Activated CD4-positive, alpha-beta memory T cell treated with anti-CD3 and anti-CD28 coated beads for 36 hours (primary cell): ENCODE measurements around the gene ZNF687. TPM values are rescaled to one million over a fixed set of nuclear protein-coding genes. Genes with fewer than 3 reads are reported as not detected.

Experiments
- CTCF ChIA-PET: fragments of 350-600 bp; sonication (Branson Sonifier 250); formaldehyde crosslinking; loops from one replicate; lab custom pipeline; 2021; ENCODE audit warnings: antibody characterized with exemption, inconsistent platforms; lab: Charles Lee
- POLR2A ChIA-PET: fragments of 350-600 bp; sonication (Branson Sonifier 250); formaldehyde crosslinking; loops from one replicate; lab custom pipeline; 2021; ENCODE audit warnings: antibody characterized with exemption; lab: Charles Lee
- DNase-seq: peaks from one replicate; pipeline ENCODE4 v3.0.0-alpha.2; 2020
- H3K27ac Mint-ChIP-seq: one replicate; pipeline ENCODE4 v1.8.0; 2021; ENCODE audit warnings: mixed read lengths
- H3K27me3 Mint-ChIP-seq: one replicate; pipeline ENCODE4 v1.8.0; 2021; ENCODE audit warnings: mixed read lengths
- H3K36me3 Mint-ChIP-seq: one replicate; pipeline ENCODE4 v1.8.0; 2021; ENCODE audit warnings: mixed read lengths
- H3K4me1 Mint-ChIP-seq: one replicate; pipeline ENCODE4 v1.8.0; 2021; ENCODE audit warnings: low read depth, mixed read lengths
- H3K4me3 Mint-ChIP-seq: one replicate; pipeline ENCODE4 v1.8.0; 2021; ENCODE audit warnings: mild to moderate bottlenecking, mixed read lengths
- H3K9me3 Mint-ChIP-seq: one replicate; pipeline ENCODE4 v1.8.0; 2021; ENCODE audit warnings: mixed read lengths
- intact Hi-C: fragments of 100-400 bp; cut with micrococcal nuclease; formaldehyde crosslinking; loops from one replicate; pipeline ENCODE4 v1.15.1; 2023
- total RNA-seq, 2 experiments: library from RNA; stranded (reverse); gene quantifications; one replicate each; pipeline ENCODE4 v1.2.3, GENCODE V29; 2021

Gene ZNF687
- total RNA-seq, 2 experiments from 2014 or later = 27.1 to 27.2 TPM

DNA sequence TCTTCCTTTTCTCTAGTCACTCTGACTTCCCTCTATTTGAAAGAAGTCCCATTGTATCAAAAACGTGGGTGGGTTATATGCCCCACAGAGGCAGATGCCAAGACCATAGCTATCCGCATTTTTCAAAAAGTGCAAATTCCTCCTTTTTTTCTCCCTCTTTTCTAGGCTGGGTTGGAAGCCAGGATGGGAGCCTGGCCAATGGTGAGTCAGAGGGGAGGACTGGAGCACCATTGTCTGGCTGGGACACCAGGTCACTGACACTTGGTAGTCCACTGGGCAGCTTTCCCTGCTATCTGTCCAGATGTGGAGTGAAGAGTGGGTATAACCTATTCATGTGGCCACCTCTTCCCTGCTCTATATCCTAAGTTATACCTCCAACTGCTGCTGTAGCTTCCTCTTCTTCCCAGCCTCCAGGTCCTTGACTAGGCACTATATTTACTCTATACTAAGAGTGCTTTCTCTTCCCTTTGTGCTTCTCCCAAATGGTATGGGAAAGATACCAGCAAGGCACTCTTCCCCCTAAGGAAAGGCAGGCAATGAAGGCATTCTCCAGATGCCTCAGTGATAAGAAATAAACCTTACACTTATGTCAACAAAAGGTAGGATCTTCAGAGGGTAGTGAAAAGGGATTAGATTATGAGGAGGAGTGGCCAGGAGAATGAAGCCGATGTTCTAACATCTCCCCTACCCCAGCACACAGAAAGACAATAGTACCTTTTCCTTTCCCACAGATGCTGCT, 32.2 kb downstream of the ZNF687 start:
- CTCF ChIA-PET = interaction anchor here (0.9 to 6.2 kb wide), 4 partner anchors 13 to 63 kb away, joined by 3 to 88 read pairs (median 31); no protein-coding TSS in a partner anchor
- POLR2A ChIA-PET = interaction anchor here (0.8 to 1.4 kb wide), 2 partner anchors 13 to 18 kb away, joined by 3 to 4 read pairs; partner anchors contain the start of gene PI4KB
- H3K4me3 Mint-ChIP-seq = no peak overlapping the region
- H3K36me3 Mint-ChIP-seq = peaks cover 36% of the 10 kb centered on the region
- peaks cover 45% of the 10 kb centered on the region for H3K4me1 Mint-ChIP-seq
- intact Hi-C loops = no loop called here
- no peaks in the 10 kb centered on the region for H3K27me3 Mint-ChIP-seq
- no peak for DNase-seq
- peak overlapping the region; percentile 1 for H3K27ac Mint-ChIP-seq
- H3K9me3 Mint-ChIP-seq = no peaks in the 10 kb centered on the region

DNA sequence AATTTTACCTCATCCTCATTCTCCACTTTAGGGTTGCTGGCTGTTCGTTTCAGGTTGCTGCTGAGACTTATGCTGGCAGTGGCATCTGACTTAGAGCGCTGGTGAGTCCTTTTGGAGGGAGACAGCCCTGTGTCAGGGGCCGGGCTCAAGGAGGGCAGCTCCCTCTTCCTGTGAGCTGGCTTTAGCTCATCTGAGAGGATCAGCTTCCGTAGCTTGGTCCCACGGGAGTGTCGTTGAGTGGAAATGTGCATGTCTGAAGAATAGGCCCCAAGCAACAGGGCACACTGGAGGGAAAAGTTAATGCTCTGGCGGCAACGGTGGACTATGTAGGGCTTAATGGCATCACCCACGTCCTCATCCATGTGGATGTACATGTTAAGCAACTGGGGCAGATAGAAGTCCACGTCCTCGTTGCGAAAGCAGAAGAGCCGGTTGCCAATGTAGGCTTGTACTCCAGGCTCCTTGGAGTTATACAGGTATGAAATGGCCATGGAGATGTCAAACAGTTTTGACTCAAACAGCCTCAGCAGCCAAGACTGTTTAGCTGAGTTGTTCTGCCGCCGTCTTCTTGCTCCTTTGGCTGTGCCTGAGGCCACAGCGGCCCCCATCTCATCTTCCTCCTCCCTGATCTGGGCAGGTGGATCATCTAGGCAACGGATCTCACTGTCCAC, 33.6 kb downstream of the ZNF687 start:
- Mint-ChIP-seq H3K36me3 (peaks cover 39% of the 10 kb centered on the region), H3K27me3 (no peaks in the 10 kb centered on the region), H3K4me1 (peaks cover 52% of the 10 kb centered on the region), H3K27ac (no peak overlapping the region), H3K4me3 (no peak overlapping the region), H3K9me3 (no peaks in the 10 kb centered on the region)
- CTCF ChIA-PET = interaction anchor here (0.6 to 1.9 kb wide), 5 partner anchors 15 to 83 kb away, joined by 3 to 6 read pairs (median 3); no protein-coding TSS in a partner anchor
- DNase-seq = no peak
- POLR2A ChIA-PET = no interaction called here
- intact Hi-C loops = no loop called here

DNA sequence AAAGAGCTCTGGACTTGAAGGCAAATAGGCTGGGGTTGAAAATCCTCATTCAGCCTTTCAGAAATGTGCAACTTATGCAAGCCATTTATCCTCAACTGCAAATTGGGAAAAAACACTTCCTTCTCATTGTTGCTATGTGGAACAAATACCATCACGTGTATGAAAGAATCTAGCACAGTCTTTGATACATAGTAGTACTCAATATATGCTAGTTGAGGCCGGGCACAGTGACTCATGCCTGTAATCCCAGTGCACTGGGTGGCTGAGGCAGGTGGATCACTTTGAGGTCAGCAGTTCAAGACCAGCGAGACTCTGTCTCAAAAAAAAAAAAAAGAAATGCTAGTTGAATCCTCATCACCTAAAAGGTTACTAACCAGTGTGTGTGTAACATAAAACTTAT, 36.9 kb downstream of the ZNF687 start:
- Mint-ChIP-seq H3K27ac (no peak overlapping the region), H3K36me3 (peaks cover 37% of the 10 kb centered on the region), H3K9me3 (no peaks in the 10 kb centered on the region), H3K4me3 (no peak overlapping the region), H3K27me3 (no peaks in the 10 kb centered on the region), H3K4me1 (peaks cover 32% of the 10 kb centered on the region)
- no peak for DNase-seq
- POLR2A ChIA-PET = no interaction called here
- intact Hi-C loops = no loop called here
- CTCF ChIA-PET = interaction anchor here (0.7 kb wide), 1 partner anchor 18 kb away, joined by 5 read pairs; no protein-coding TSS in a partner anchor

DNA sequence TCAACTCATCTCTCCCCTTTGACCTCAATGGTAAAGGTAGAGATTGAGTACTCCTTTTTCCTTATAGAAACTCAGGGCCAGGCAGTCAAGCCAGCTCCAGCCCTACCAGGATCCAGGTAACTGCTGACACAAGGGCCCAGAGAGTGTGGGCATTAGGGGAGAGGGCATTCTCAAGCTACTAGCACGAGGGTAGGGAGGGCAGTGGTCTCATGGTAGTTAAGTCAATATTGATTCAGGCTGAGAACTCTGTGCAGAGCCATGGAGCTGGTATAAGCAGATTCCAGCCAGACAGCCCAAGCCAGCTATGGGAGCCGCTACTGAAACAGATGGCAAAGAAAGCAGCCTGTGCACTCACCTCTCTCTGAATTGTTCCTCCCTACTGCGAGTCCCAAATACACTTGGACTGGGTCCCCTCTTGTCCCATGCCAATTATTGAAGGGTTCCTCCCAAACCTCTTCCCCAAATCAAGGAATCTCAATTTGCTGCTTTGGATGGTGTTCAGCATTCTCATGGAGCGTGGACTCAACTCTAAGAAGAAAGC, 42.4 kb downstream of the ZNF687 start:
- H3K36me3 Mint-ChIP-seq = peaks cover 36% of the 10 kb centered on the region
- no peaks in the 10 kb centered on the region for H3K9me3 Mint-ChIP-seq
- ChIA-PET CTCF (interaction anchor here (0.9 to 10.0 kb wide), 2 partner anchors 13 to 15 kb away, joined by 6 to 88 read pairs; no protein-coding TSS in a partner anchor), POLR2A (interaction anchor here (1.9 to 4.2 kb wide), 2 partner anchors 13 kb away, joined by 12 to 41 read pairs; no protein-coding TSS in a partner anchor)
- H3K4me1 Mint-ChIP-seq = peaks cover 47% of the 10 kb centered on the region
- intact Hi-C loops = no loop called here
- no peak overlapping the region for H3K4me3 Mint-ChIP-seq
- DNase-seq = no peak
- H3K27ac Mint-ChIP-seq = no peak overlapping the region
- H3K27me3 Mint-ChIP-seq = no peaks in the 10 kb centered on the region

DNA sequence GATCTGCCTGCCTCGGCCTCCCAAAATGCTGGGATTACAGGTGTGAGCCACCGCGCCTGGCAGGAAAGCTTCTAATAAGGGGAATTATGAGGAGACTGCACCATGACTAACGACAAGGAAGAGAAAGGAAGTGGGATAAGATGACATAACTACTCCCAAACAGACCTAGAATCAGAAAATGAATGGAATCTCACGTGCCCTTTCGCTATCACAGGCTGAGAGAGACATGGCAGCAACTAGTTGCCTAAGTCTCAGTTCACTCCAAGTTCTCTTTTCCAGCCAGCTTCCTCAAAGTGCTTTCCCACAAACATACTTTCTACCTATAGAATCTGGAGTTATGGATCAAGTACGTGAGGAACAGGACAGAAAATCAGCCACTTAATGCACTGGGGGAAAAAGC, 43.1 kb downstream of the ZNF687 start:
- Mint-ChIP-seq H3K27me3 (no peaks in the 10 kb centered on the region), H3K4me1 (peaks cover 44% of the 10 kb centered on the region), H3K36me3 (peaks cover 33% of the 10 kb centered on the region), H3K9me3 (no peaks in the 10 kb centered on the region), H3K27ac (peak overlapping the region; percentile 38), H3K4me3 (no peak overlapping the region)
- CTCF ChIA-PET = interaction anchor here (10.0 kb wide), 1 partner anchor 15 kb away, joined by 88 read pairs; no protein-coding TSS in a partner anchor
- POLR2A ChIA-PET = interaction anchor here (4.2 kb wide), 1 partner anchor 14 kb away, joined by 41 read pairs; no protein-coding TSS in a partner anchor
- no peak for DNase-seq
- intact Hi-C loops = loop anchor here (5.0 kb wide), 1 partner anchor 128 kb away; the partner anchor contains the start of gene PIP5K1A

DNA sequence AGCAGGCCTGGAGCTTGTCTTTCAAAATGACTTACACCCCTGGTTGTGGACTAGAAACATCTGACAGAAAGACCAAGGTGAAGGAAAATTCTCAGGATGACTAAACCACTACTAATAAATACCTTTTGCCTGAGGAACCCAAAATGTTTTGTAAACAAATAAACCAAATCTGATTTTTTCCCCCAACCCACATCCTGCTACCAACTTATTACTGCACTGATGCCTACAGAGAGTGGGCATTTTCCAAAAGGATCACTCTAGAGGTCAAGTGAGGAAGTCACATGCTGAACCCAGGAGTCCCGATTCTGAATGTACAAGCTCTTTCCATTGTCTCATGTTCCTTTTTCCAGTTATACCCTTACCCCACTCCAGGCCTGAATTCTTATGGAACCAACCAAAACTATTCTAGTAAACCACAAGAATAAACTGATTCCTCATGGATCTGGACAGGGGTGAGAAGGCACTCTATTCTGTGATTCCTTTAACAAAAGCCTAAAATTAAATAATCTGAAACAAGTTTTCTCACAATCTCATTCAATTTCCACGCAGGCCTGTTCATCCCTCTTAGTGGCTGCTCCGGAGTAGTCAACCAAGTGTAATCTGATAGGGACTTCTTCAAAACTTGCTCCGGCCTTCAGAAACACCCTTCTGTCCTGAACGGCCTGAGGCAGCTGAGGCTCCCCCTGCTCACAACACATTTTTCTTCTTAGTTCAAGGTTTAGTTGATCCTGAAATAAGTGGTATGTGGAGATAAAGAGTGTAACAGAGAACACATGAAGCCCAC, 43.7 kb downstream of the ZNF687 start:
- Mint-ChIP-seq H3K4me1 (peaks cover 38% of the 10 kb centered on the region), H3K27me3 (no peaks in the 10 kb centered on the region), H3K4me3 (peak overlapping the region; percentile 95), H3K36me3 (peaks cover 28% of the 10 kb centered on the region), H3K27ac (peak overlapping the region; percentile 89), H3K9me3 (no peaks in the 10 kb centered on the region)
- intact Hi-C loops = loop anchor here (5.0 kb wide), 1 partner anchor 129 kb away; the partner anchor contains the start of gene PIP5K1A
- DNase-seq = no peak
- ChIA-PET CTCF (interaction anchor here (2.0 to 10.0 kb wide), 2 partner anchors 14 to 45 kb away, joined by 7 to 88 read pairs; no protein-coding TSS in a partner anchor), POLR2A (interaction anchor here (1.0 to 4.2 kb wide), 7 partner anchors 12 to 73 kb away, joined by 3 to 41 read pairs (median 4); partner anchors contain the start of gene PSMD4)

DNA sequence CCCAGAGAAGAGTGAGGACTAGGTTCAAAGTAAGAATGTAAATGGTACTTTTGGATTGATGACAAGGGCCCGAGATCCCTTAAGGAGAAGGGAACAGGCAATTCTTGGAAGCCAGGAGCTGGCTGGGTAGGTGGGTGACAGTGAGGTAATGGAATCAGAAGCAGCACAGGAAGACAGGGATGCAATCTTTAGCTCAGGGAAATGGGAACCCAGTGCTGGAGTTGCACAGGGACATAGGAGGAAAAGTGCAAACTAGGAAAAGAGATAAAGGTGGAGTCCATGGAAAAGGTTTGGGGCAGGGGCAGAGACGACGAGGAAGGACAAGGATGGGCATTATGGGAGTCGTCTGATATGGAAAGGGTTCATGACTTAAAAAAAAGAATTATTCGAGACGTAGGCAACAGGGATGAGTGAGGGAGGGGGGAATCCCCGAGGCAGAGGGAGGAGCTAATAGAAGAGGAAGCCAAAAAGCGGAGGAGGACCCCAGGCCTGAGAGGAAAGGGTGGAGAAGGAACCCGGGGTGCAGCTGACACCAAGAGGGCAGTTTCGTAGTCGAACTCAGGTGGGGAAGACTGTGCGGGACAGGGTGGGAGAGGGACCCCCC, 44.6 kb downstream of the ZNF687 start:
- H3K27me3 Mint-ChIP-seq = no peaks in the 10 kb centered on the region
- peaks cover 37% of the 10 kb centered on the region for H3K4me1 Mint-ChIP-seq
- POLR2A ChIA-PET = interaction anchor here (0.6 to 4.2 kb wide), 10 partner anchors 13 to 72 kb away, joined by 3 to 41 read pairs (median 4); partner anchors contain the start of genes PSMD4, RFX5 and ZNF687
- CTCF ChIA-PET = interaction anchor here (0.9 to 10.0 kb wide), 11 partner anchors 13 to 117 kb away, joined by 3 to 88 read pairs (median 3); partner anchors contain the start of gene PSMB4
- peak overlapping the region; percentile 89 for H3K27ac Mint-ChIP-seq
- H3K9me3 Mint-ChIP-seq = no peaks in the 10 kb centered on the region
- H3K4me3 Mint-ChIP-seq = peak overlapping the region; percentile 95
- peak; percentile 77 for DNase-seq
- intact Hi-C loops = loop anchor here (1.0 to 5.0 kb wide), 4 partner anchors 15 to 129 kb away; partner anchors contain the start of genes PIP5K1A and RFX5
- peaks cover 28% of the 10 kb centered on the region for H3K36me3 Mint-ChIP-seq

DNA sequence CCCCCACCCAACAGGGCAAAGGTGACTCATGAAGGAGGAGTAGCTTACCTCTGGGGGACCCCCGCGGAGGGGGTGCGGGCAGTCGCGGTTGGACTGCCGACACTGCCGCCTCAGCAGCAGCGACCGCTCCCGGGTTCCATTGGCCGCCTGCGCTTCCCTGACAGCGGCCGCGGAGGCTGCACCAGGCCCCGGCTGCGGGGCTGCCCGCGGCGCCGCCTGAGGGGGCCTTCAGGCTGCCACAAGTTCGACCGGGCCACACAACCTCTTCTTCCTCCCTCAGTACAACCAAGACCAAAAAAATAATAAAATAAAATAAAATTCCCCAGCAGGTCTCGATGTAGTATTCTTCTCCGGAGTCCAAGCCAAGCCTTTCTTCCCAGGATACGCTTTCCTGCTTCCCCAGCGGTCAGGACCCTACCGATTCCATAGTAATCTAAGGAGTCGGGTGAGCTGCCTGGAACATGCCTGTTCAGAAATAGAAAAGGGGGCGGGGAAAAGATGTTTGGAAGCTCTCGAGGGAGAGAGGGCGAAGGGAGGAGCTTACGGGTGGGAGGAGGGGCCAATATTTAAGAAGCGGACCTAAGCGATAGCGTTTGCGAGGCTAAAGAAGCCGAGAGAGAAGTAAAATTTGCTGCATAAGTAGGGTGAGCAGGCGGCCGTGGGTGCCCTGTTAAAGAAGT, 45.3 kb downstream of the ZNF687 start, which contains the start of gene PI4KB:
Gene PI4KB, minus strand, starts transcription at position 194 of the 680 bp plus-strand sequence. CDS start 10,935 bp downstream, outside the sequence.
- peaks cover 25% of the 10 kb centered on the region for H3K36me3 Mint-ChIP-seq
- POLR2A ChIA-PET = interaction anchor here (0.6 to 4.2 kb wide), 13 partner anchors 9 to 73 kb away, joined by 3 to 41 read pairs (median 4); partner anchors contain the start of genes PSMB4, PSMD4, RFX5 and ZNF687
- no peaks in the 10 kb centered on the region for H3K9me3 Mint-ChIP-seq
- CTCF ChIA-PET = interaction anchor here (0.9 to 10.0 kb wide), 16 partner anchors 8 to 518 kb away, joined by 3 to 88 read pairs (median 3); partner anchors contain the start of genes PSMB4 and RFX5
- H3K27ac Mint-ChIP-seq = peak within 1 kb of the TSS; percentile 89
- DNase-seq = peak; percentile 93
- peak within 1 kb of the TSS; percentile 95 for H3K4me3 Mint-ChIP-seq
- no peaks in the 10 kb centered on the region for H3K27me3 Mint-ChIP-seq
- intact Hi-C loops = loop anchor here (1.0 to 5.0 kb wide), 4 partner anchors 16 to 130 kb away; partner anchors contain the start of genes PIP5K1A and RFX5
- peaks cover 32% of the 10 kb centered on the region for H3K4me1 Mint-ChIP-seq

DNA sequence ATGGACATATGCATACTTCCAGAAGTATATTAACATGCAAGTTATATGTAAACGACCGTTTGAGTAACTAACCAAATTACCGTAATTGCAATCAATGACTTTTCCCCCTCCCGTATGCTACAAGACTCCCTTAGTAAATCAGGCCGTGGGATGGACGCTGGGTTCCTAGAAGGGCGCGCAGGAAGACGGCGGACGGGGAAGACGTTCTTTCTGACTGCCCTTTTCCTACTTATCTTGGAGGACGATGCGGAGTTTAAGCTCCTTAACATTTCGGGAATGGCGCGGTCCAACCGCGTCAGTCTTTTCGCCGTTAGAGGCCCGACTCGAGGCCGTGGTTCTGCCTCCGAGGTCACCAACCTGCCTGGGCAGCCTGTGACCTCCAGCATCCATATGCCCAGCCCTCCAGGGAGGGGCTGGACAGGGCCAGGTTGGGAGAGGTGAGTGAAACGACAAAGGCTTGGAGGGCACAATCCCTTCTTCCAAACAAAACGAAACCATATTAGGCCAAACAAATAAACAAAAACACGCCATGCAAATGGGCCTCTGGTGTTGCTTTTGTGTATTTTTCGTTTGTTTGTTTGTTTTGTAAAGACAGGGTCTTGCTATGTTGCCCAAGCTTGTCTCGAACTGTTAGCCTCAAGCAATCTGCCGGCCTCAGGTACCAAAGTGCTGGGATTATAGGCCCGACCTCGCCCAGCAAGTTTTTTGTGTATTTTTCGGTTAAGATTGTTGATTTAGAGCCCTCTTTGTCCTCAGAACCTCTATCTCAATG, 46.0 kb downstream of the ZNF687 start:
- Mint-ChIP-seq H3K4me1 (peaks cover 29% of the 10 kb centered on the region), H3K36me3 (peaks cover 22% of the 10 kb centered on the region), H3K27me3 (no peaks in the 10 kb centered on the region), H3K9me3 (no peaks in the 10 kb centered on the region), H3K27ac (peak overlapping the region; percentile 89), H3K4me3 (peak overlapping the region; percentile 95)
- ChIA-PET CTCF (interaction anchor here (0.9 to 10.0 kb wide), 13 partner anchors 8 to 518 kb away, joined by 3 to 88 read pairs (median 3); partner anchors contain the start of genes PSMB4 and RFX5), POLR2A (interaction anchor here (0.8 to 4.2 kb wide), 8 partner anchors 8 to 74 kb away, joined by 3 to 41 read pairs (median 3); partner anchors contain the start of genes PSMB4, PSMD4, RFX5 and ZNF687)
- intact Hi-C loops = loop anchor here (1.0 to 5.0 kb wide), 4 partner anchors 17 to 131 kb away; partner anchors contain the start of genes PIP5K1A and RFX5
- DNase-seq = peak; percentile 26
